Endothelial cell of umbilical vein (primary cell): Measurements from ENCODE around the gene MSL2. TPM values are rescaled to one million over a fixed set of nuclear protein-coding genes. Genes with fewer than 3 reads are reported as not detected.

Experiments
- BruUV-seq: library from RNA; stranded (reverse); fragments of 400-500 nt; replicated peaks from 2 replicates; lab custom pipeline; 2021; lab: Mats Ljungman, UMichigan
- CTCF ChIA-PET: fragments of 300-600, 350-600 bp; sonication (Branson Sonifier 250); formaldehyde crosslinking; loops from one replicate; lab custom pipeline; 2021; ENCODE audit warnings: antibody characterized with exemption, inconsistent platforms; lab: Charles Lee
- POLR2A ChIA-PET: fragments of 300-600, 350-600 bp; sonication (Branson Sonifier 250); formaldehyde crosslinking; loops from one replicate; lab custom pipeline; 2021; ENCODE audit warnings: antibody characterized with exemption, inconsistent platforms; lab: Charles Lee
- DNase-seq: peaks from one replicate; pipeline ENCODE4 v3.0.0-alpha.2; 2011; ENCODE audit warnings: low read depth, low spot score
- FAIRE-seq: peaks from 2 replicates; lab custom pipeline; 2011; peaks lifted over from hg19 to GRCh38; lab: Jason Lieb, UNC
- H2AFZ ChIP-seq: 2 replicates; pipeline ENCODE4 v1.6.0; 2012; ENCODE audit warnings: low read depth, low read length, control low read depth, inconsistent platforms
- H3K27ac ChIP-seq: 2 replicates; pipeline ENCODE4 v1.5.1; 2011; ENCODE audit warnings: low read depth, mild to moderate bottlenecking, control low read depth, low read length, moderate library complexity; ENCODE audit not compliant: insufficient read depth
- H3K27me3 ChIP-seq, 2 experiments: 2 replicates each; pipeline versions ENCODE4 v1.6.0 to v1.6.1; 2011; ENCODE audit warnings: low read length in 2 of 2, mixed read lengths in 1 of 2; ENCODE audit not compliant: control insufficient read depth in 2 of 2, insufficient read depth in 2 of 2
- H3K36me3 ChIP-seq, 2 experiments: 2 replicates in 1 of 2; 3 replicates in 1 of 2; pipeline ENCODE4 v1.5.1; 2011; ENCODE audit warnings: low read length in 2 of 2, mild to moderate bottlenecking in 1 of 2, moderate library complexity in 1 of 2; ENCODE audit not compliant: control insufficient read depth in 2 of 2, insufficient read depth in 2 of 2; ENCODE audit errors: extremely low read depth in 1 of 2
- H3K4me1 ChIP-seq: 3 replicates; pipeline ENCODE4 v1.5.1; 2011; ENCODE audit warnings: mild to moderate bottlenecking, low read length; ENCODE audit not compliant: control insufficient read depth, insufficient read depth; ENCODE audit errors: extremely low read depth
- H3K4me2 ChIP-seq: 2 replicates; pipeline ENCODE4 v1.6.1; 2011; ENCODE audit warnings: low read length, control low read depth, mixed read lengths; ENCODE audit not compliant: insufficient read depth
- H3K4me3 ChIP-seq, 3 experiments: fragments of 200-600 bp in 1 of 3; sonication (generic), shearing (Covaris generic) in 1 of 3; replicated peaks in 1 of 3; 2 replicates each; pipeline ENCODE4 v1.5.1; 2011 to 2016; ENCODE audit warnings: control low read depth in 3 of 3, low read length in 3 of 3, mild to moderate bottlenecking in 2 of 3, inconsistent platforms in 1 of 3, low read depth in 1 of 3, moderate library complexity in 1 of 3; ENCODE audit not compliant: insufficient read depth in 1 of 3
- H3K79me2 ChIP-seq: 2 replicates; pipeline ENCODE4 v1.6.0; 2012; ENCODE audit warnings: low read length, inconsistent platforms; ENCODE audit not compliant: control insufficient read depth, insufficient read depth
- H3K9ac ChIP-seq: replicated peaks from 2 replicates; pipeline ENCODE3; 2011; ENCODE audit warnings: low read length, control low read depth; ENCODE audit not compliant: insufficient read depth; ENCODE audit errors: extremely low read depth
- H3K9me1 ChIP-seq: replicated peaks from 3 replicates; pipeline ENCODE4 v1.6.0; 2011; ENCODE audit warnings: mild to moderate bottlenecking, low read length; ENCODE audit not compliant: control insufficient read depth, insufficient read depth; ENCODE audit errors: extremely low read depth
- H3K9me3 ChIP-seq: replicated peaks from 2 replicates; pipeline ENCODE4 v1.5.1; 2012; ENCODE audit warnings: low read length, inconsistent platforms; ENCODE audit not compliant: control insufficient read depth, insufficient read depth
- H4K20me1 ChIP-seq: replicated peaks from 2 replicates; pipeline ENCODE3; 2011; ENCODE audit warnings: mild to moderate bottlenecking, low read length; ENCODE audit not compliant: control insufficient read depth, insufficient read depth; ENCODE audit errors: extremely low read depth
- CTCF ChIP-seq, 2 donors: IDR thresholded peaks; 1 replicate in 1 of 2; 2 replicates in 1 of 2; pipeline ENCODE4 v1.5.1; 2011; ENCODE audit warnings: low read length in 2 of 2, mild to moderate bottlenecking in 2 of 2, moderate library complexity in 2 of 2, control low read depth in 1 of 2, inconsistent platforms in 1 of 2, low read depth in 1 of 2; ENCODE audit not compliant: insufficient read depth in 1 of 2; ENCODE audit errors: extremely low read depth in 1 of 2
- EZH2 ChIP-seq: IDR thresholded peaks from 2 replicates; pipeline ENCODE4 v1.6.1; 2012; ENCODE audit warnings: borderline replicate concordance, low read depth, mild to moderate bottlenecking, moderate library complexity, low read length, inconsistent platforms; ENCODE audit not compliant: severe bottlenecking
- FOS ChIP-seq: IDR thresholded peaks from 2 replicates; pipeline ENCODE4 v1.6.1; 2011; ENCODE audit warnings: mild to moderate bottlenecking, low read length, moderate library complexity, borderline replicate concordance; ENCODE audit not compliant: insufficient read depth
- GATA2 ChIP-seq: IDR thresholded peaks from 2 replicates; pipeline ENCODE4 v1.7.0; 2011; ENCODE audit warnings: low read depth, mild to moderate bottlenecking, moderate library complexity, mixed read lengths, low read length; ENCODE audit not compliant: insufficient read length, insufficient read depth
- JUN ChIP-seq: IDR thresholded peaks from 2 replicates; pipeline ENCODE4 v1.6.1; 2011; ENCODE audit warnings: borderline replicate concordance, low read depth; ENCODE audit not compliant: insufficient read length, insufficient read depth
- MAX ChIP-seq: IDR thresholded peaks from 2 replicates; pipeline ENCODE4 v1.6.1; 2011; ENCODE audit not compliant: insufficient read depth, insufficient read length
- MYC ChIP-seq: IDR thresholded peaks from one replicate; pipeline ENCODE4 v1.6.1; 2011; ENCODE audit warnings: mild to moderate bottlenecking, low read depth, low read length
- POLR2A ChIP-seq: IDR thresholded peaks from 2 replicates; pipeline ENCODE4 v1.6.1; 2012; ENCODE audit warnings: low read depth, mild to moderate bottlenecking, control low read depth, low read length
- POLR2AphosphoS5 ChIP-seq: IDR thresholded peaks from 2 replicates; pipeline ENCODE4 v1.6.1; 2012; ENCODE audit warnings: low read depth, mild to moderate bottlenecking, control low read depth, low read length, moderate library complexity; ENCODE audit not compliant: insufficient read depth
- dilution Hi-C: fragments of 300-500 bp; cut with MboI; formaldehyde crosslinking; loops from one replicate; pipeline ENCODE4 v1.15.0; 2019; ENCODE audit warnings: low sequenced_read_pairs; ENCODE audit not compliant: extremely low pct_ligation_motif_present
- intact Hi-C: fragments of 100-400 bp; cut with micrococcal nuclease; formaldehyde crosslinking; loops from one replicate; pipeline ENCODE4 v1.10.0; 2022
- polyA plus RNA-seq, 4 experiments: library from polyadenylated mRNA; depleted of rRNA in 3 of 4; stranded (reverse) in 3 of 4; unstranded in 1 of 4; fragments of >200 nt; gene quantifications; 2 replicates each; pipeline versions ENCODE4 v1.2.1 to v1.2.3, GENCODE V29; 2011 to 2012; ENCODE audit warnings: missing spikeins in 1 of 4
- total RNA-seq: library from RNA; stranded (reverse); gene quantifications from 2 replicates; pipeline ENCODE4 v1.2.3, GENCODE V29; 2021

MSL2 gene
- total and polyA plus RNA-seq, 2 donors (not counting 3 experiments of a cell fraction or from before 2014, with no cell fraction given) = 6.7 to 21.9 TPM

GRCh38 chr3:136186846-136187245, 9.3 kb downstream of the MSL2 start:
- no peak for TF ChIP-seq MYC
- no peak for TF ChIP-seq POLR2AphosphoS5
- TF ChIP-seq GATA2 = no peak
- no peak for TF ChIP-seq FOS

GRCh38 chr3:136186344-136186743, 9.8 kb downstream of the MSL2 start:
- TF ChIP-seq POLR2AphosphoS5 (no peak), EZH2 (no peak), CTCF (IDR thresholded peaks at IDR 0.05; ENCODE audit: extremely low read depth in 1 of 2, insufficient read depth in 1 of 2, low read depth in 1 of 2, low read length in 2 of 2) (no peak), POLR2A (no peak), MAX (no peak), MYC (no peak), FOS (no peak), JUN (no peak), GATA2 (no peak)
- POLR2A ChIA-PET = no interaction called here
- DNase-seq (no peak), FAIRE-seq (no peak)
- Histone ChIP-seq H3K9ac (no peak overlapping the region), H3K27me3 (no peaks in the 10 kb centered on the region), H3K4me1 (peaks cover 6% of the 10 kb centered on the region), H3K27ac (no peak overlapping the region), H3K9me1 (no peaks in the 10 kb centered on the region), H3K36me3 (no peaks in the 10 kb centered on the region), H3K4me2 (no peak overlapping the region), H2AFZ (no peak overlapping the region), H3K9me3 (no peaks in the 10 kb centered on the region), H3K79me2 (peaks cover 99% of the 10 kb centered on the region), H4K20me1 (peaks cover 14% of the 10 kb centered on the region), H3K4me3 (no peak overlapping the region)
- CTCF ChIA-PET = interaction anchor here (1.2 kb wide), 1 partner anchor 14 kb away, joined by 3 read pairs; no protein-coding TSS in a partner anchor
- dilution Hi-C loops (no loop called here), intact Hi-C loops (no loop called here)
- no TSS peak for BruUV-seq

More at GRCh38 chr3:136186846-136187245, 9.3 kb downstream of the MSL2 start:
- Histone ChIP-seq H3K9me1 (no peaks in the 10 kb centered on the region), H3K4me3 (no peak overlapping the region), H3K9ac (no peak overlapping the region), H3K4me2 (no peak overlapping the region), H3K27me3 (no peaks in the 10 kb centered on the region), H3K36me3 (no peaks in the 10 kb centered on the region), H3K4me1 (peaks cover 6% of the 10 kb centered on the region), H4K20me1 (peaks cover 16% of the 10 kb centered on the region), H3K79me2 (peaks cover 100% of the 10 kb centered on the region), H3K27ac (no peak overlapping the region), H2AFZ (no peak overlapping the region), H3K9me3 (no peaks in the 10 kb centered on the region)
- no peak for FAIRE-seq
- intact Hi-C loops (no loop called here), dilution Hi-C loops (no loop called here)
- no TSS peak for BruUV-seq
- DNase-seq = no peak
- ChIA-PET POLR2A (no interaction called here), CTCF (interaction anchor here (1.0 to 1.2 kb wide), 2 partner anchors 10 to 14 kb away, joined by 3 to 4 read pairs; no protein-coding TSS in a partner anchor)
